ENCODE results near the gene C16orf87. TPM values are rescaled to one million over a fixed set of nuclear protein-coding genes. Genes with fewer than 3 reads are reported as not detected.
A peak's percentile ranks its signal among the peaks of the same experiment; 100 is the strongest.

The C16orf87 gene
- polyA plus RNA-seq, 1 donor from 2014 or later, result 27.5 TPM

DNA sequence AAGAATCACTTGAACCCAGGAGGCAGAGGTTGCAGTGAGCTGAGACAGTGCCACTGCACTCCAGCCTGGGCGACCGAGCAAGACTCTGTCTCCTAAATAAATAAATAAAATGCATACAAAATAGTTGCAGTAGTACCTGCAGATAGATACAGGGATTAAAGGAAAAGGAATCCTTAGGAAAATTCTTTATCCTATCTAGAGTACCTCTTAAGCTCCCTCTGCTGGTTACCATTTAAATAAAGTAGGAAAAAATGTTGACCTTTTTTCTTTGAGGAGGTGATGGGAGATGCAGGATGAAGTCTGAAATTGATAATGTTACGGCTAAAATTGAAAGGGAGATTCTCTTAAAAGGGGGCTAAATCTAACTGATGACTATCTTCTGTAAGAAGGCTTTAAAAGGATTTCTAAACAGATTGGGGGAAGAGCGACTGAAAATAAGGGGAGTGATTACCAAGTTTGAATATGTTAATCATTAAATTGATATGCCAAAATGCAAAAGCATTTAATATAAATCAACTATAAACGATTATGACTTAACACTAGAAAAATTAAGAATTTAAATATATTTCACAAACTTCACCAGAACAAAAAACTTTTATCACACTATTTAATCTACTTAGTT lies 29.4 kb downstream of the C16orf87 start:
- Histone ChIP-seq H3K9me2 (ENCODE audit: insufficient read depth, low read length) (no peaks in the 10 kb centered on the region), H3K36me3 (ENCODE audit: insufficient read depth, low read length) (peaks cover 4% of the 10 kb centered on the region), H3K9ac (ENCODE audit: low read length) (no peak overlapping the region), H3K9me3 (ENCODE audit: low read length) (no peaks in the 10 kb centered on the region), H3K4me3 (ENCODE audit: low read length) (no peak overlapping the region), H3K27ac (ENCODE audit: low read length) (no peak overlapping the region), H2AFZ (ENCODE audit: low read depth, low read length) (no peak overlapping the region), H3K4me2 (ENCODE audit: low read length) (no peak overlapping the region), H3K79me2 (replicated peaks; ENCODE audit: insufficient read depth, low read length) (no peaks in the 10 kb centered on the region), H4K20me1 (ENCODE audit: insufficient read depth) (no peaks in the 10 kb centered on the region), H3F3A (ENCODE audit: insufficient read depth, low read length, poor library complexity, severe bottlenecking) (no peaks in the 10 kb centered on the region), H3K27me3 (ENCODE audit: insufficient read depth, low read depth, low read length) (no peaks in the 10 kb centered on the region)
- TF ChIP-seq, protein P1, sequence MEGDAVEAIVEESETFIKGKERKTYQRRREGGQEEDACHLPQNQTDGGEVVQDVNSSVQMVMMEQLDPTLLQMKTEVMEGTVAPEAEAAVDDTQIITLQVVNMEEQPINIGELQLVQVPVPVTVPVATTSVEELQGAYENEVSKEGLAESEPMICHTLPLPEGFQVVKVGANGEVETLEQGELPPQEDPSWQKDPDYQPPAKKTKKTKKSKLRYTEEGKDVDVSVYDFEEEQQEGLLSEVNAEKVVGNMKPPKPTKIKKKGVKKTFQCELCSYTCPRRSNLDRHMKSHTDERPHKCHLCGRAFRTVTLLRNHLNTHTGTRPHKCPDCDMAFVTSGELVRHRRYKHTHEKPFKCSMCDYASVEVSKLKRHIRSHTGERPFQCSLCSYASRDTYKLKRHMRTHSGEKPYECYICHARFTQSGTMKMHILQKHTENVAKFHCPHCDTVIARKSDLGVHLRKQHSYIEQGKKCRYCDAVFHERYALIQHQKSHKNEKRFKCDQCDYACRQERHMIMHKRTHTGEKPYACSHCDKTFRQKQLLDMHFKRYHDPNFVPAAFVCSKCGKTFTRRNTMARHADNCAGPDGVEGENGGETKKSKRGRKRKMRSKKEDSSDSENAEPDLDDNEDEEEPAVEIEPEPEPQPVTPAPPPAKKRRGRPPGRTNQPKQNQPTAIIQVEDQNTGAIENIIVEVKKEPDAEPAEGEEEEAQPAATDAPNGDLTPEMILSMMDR (IDR thresholded peaks at IDR 0.05; ENCODE audit: poor library complexity, severe bottlenecking), result peak; percentile 51
- no peak for TF ChIP-seq MXI1 (conservative IDR thresholded peaks at IDR 0.05; ENCODE audit: poor library complexity, severe bottlenecking)
- peak; percentile 51 for TF ChIP-seq SMC3 (conservative IDR thresholded peaks at IDR 0.05; ENCODE audit: poor library complexity)

DNA sequence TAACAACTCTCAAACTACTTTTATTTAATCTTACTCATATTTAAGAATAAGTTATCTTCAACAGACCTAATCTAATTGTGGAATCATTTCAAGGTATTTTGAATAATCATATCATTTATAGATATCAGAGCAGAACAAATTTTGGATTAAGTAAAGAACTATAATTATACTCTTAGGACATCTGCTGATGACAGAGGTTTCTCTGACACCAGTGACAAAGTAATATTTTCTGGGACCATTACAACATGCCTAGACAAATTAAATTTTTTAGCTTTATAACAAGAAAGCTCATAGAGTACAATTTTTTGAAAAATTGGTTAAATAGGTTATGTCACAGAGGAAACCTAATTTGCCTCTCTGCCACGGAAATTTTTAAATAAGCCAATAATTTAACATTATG lies 30.5 kb downstream of the C16orf87 start:
- Histone ChIP-seq H4K20me1 (ENCODE audit: insufficient read depth) (no peaks in the 10 kb centered on the region), H2AFZ (ENCODE audit: low read depth, low read length) (no peak overlapping the region), H3K79me2 (replicated peaks; ENCODE audit: insufficient read depth, low read length) (no peaks in the 10 kb centered on the region), H3K9me3 (ENCODE audit: low read length) (no peaks in the 10 kb centered on the region), H3K27me3 (ENCODE audit: insufficient read depth, low read depth, low read length) (no peaks in the 10 kb centered on the region), H3K27ac (ENCODE audit: low read length) (no peak overlapping the region), H3K4me3 (ENCODE audit: low read length) (no peak overlapping the region), H3K9me2 (ENCODE audit: insufficient read depth, low read length) (no peaks in the 10 kb centered on the region), H3K36me3 (ENCODE audit: insufficient read depth, low read length) (peaks cover 3% of the 10 kb centered on the region), H3K9ac (ENCODE audit: low read length) (no peak overlapping the region), H3K4me2 (ENCODE audit: low read length) (no peak overlapping the region), H3F3A (ENCODE audit: insufficient read depth, low read length, poor library complexity, severe bottlenecking) (no peaks in the 10 kb centered on the region)
- no peak for TF ChIP-seq RAD21 (conservative IDR thresholded peaks at IDR 0.05)
- TF ChIP-seq, protein P1 (IDR thresholded peaks at IDR 0.05; ENCODE audit: poor library complexity, severe bottlenecking), result no peak
- no peak for TF ChIP-seq EZH2 (IDR thresholded peaks at IDR 0.05; ENCODE audit: borderline replicate concordance, insufficient read depth, low read length, poor library complexity, severe bottlenecking)
- no peak for TF ChIP-seq SMC3 (conservative IDR thresholded peaks at IDR 0.05; ENCODE audit: poor library complexity)
- no peak for TF ChIP-seq POLR2AphosphoS5 (IDR thresholded peaks at IDR 0.05)
- no peak for TF ChIP-seq MXI1 (conservative IDR thresholded peaks at IDR 0.05; ENCODE audit: poor library complexity, severe bottlenecking)
- no peak for TF ChIP-seq TAF1 (IDR thresholded peaks at IDR 0.05; ENCODE audit: low read depth)
- TF ChIP-seq, protein P2, sequence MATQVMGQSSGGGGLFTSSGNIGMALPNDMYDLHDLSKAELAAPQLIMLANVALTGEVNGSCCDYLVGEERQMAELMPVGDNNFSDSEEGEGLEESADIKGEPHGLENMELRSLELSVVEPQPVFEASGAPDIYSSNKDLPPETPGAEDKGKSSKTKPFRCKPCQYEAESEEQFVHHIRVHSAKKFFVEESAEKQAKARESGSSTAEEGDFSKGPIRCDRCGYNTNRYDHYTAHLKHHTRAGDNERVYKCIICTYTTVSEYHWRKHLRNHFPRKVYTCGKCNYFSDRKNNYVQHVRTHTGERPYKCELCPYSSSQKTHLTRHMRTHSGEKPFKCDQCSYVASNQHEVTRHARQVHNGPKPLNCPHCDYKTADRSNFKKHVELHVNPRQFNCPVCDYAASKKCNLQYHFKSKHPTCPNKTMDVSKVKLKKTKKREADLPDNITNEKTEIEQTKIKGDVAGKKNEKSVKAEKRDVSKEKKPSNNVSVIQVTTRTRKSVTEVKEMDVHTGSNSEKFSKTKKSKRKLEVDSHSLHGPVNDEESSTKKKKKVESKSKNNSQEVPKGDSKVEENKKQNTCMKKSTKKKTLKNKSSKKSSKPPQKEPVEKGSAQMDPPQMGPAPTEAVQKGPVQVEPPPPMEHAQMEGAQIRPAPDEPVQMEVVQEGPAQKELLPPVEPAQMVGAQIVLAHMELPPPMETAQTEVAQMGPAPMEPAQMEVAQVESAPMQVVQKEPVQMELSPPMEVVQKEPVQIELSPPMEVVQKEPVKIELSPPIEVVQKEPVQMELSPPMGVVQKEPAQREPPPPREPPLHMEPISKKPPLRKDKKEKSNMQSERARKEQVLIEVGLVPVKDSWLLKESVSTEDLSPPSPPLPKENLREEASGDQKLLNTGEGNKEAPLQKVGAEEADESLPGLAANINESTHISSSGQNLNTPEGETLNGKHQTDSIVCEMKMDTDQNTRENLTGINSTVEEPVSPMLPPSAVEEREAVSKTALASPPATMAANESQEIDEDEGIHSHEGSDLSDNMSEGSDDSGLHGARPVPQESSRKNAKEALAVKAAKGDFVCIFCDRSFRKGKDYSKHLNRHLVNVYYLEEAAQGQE (IDR thresholded peaks at IDR 0.05; ENCODE audit: borderline replicate concordance), result no peak

Measured in neural cell (in vitro differentiated cells).